ENCODE results near the gene RRAD.
A peak's percentile ranks its signal among the peaks of the same experiment; 100 is the strongest.
"Not testable (repeated sequence)": the region's sequence is repeated elsewhere in the genome, so short reads cannot be mapped to it uniquely, and the experiment has no call there.

The RRAD gene, protein sequence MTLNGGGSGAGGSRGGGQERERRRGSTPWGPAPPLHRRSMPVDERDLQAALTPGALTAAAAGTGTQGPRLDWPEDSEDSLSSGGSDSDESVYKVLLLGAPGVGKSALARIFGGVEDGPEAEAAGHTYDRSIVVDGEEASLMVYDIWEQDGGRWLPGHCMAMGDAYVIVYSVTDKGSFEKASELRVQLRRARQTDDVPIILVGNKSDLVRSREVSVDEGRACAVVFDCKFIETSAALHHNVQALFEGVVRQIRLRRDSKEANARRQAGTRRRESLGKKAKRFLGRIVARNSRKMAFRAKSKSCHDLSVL

GRCh38 chr16:66925322-66925840, at the start of gene RRAD:
Gene RRAD (minus strand): TSS chr16:66925535. CDS start chr16:66925179, 356 bp downstream.
- Histone ChIP-seq H3K36me3 (ENCODE audit: control insufficient read depth, insufficient read depth, low read length) (peaks cover 2% of the 10 kb centered on the region; the same call in 1 of the 2 replicates), H3K4me3 (replicated peaks; ENCODE audit: low read depth, low read length) (peak within 1 kb of the TSS; percentile 54), H3K27me3 (replicated peaks; ENCODE audit: control insufficient read depth, insufficient read depth, low read length) (peaks cover 2% of the 10 kb centered on the region; the same call in 1 of the 2 replicates)
- TF ChIP-seq, protein P1, sequence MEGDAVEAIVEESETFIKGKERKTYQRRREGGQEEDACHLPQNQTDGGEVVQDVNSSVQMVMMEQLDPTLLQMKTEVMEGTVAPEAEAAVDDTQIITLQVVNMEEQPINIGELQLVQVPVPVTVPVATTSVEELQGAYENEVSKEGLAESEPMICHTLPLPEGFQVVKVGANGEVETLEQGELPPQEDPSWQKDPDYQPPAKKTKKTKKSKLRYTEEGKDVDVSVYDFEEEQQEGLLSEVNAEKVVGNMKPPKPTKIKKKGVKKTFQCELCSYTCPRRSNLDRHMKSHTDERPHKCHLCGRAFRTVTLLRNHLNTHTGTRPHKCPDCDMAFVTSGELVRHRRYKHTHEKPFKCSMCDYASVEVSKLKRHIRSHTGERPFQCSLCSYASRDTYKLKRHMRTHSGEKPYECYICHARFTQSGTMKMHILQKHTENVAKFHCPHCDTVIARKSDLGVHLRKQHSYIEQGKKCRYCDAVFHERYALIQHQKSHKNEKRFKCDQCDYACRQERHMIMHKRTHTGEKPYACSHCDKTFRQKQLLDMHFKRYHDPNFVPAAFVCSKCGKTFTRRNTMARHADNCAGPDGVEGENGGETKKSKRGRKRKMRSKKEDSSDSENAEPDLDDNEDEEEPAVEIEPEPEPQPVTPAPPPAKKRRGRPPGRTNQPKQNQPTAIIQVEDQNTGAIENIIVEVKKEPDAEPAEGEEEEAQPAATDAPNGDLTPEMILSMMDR (IDR thresholded peaks at IDR 0.05; ENCODE audit: insufficient read depth, low read length, poor library complexity, severe bottlenecking) = no peak
- peak; percentile 41 for DNase-seq (ENCODE audit: extremely low read depth, insufficient read length)

DNA sequence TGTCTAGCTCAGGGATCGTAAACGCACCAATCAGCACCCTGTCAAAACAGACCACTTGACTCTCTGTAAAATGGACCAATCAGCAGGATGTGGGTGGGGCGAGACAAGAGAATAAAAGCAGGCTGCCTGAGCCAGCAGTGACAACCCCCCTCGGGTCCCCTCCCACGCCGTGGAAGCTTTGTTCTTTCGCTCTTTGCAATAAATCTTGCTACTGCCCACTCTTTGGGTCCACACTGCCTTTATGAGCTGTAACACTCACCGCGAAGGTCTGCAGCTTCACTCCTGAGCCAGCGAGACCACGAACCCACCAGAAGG, 49.6 kb upstream of the RRAD start:
- H3K36me3 ChIP-seq (ENCODE audit: control insufficient read depth, insufficient read depth, low read length); H3K4me3 ChIP-seq (replicated peaks; ENCODE audit: low read depth, low read length); DNase-seq (ENCODE audit: extremely low read depth, insufficient read length); H3K27me3 ChIP-seq (replicated peaks; ENCODE audit: control insufficient read depth, insufficient read depth, low read length): not testable (repeated sequence)

- not testable (repeated sequence) for DNase-seq (ENCODE audit: extremely low read depth, insufficient read length); H3K27me3 ChIP-seq (replicated peaks; ENCODE audit: control insufficient read depth, insufficient read depth, low read length); H3K36me3 ChIP-seq (ENCODE audit: control insufficient read depth, insufficient read depth, low read length); H3K4me3 ChIP-seq (replicated peaks; ENCODE audit: low read depth, low read length)
Observed at GRCh38 chr16:66974156-66974931, 49.0 kb upstream of the RRAD start.

- TF ChIP-seq, protein P1 (IDR thresholded peaks at IDR 0.05; ENCODE audit: insufficient read depth, low read length, poor library complexity, severe bottlenecking) = no peak
- no peaks in the 10 kb centered on the region for H3K27me3 ChIP-seq (replicated peaks; ENCODE audit: control insufficient read depth, insufficient read depth, low read length)
- no peak for DNase-seq (ENCODE audit: extremely low read depth, insufficient read length)
- H3K4me3 ChIP-seq (replicated peaks; ENCODE audit: low read depth, low read length) = no peak overlapping the region
- no peaks in the 10 kb centered on the region for H3K36me3 ChIP-seq (ENCODE audit: control insufficient read depth, insufficient read depth, low read length)
Observed at GRCh38 chr16:66973716-66974115, 48.4 kb upstream of the RRAD start.

GRCh38 chr16:66972983-66973382, 47.6 kb upstream of the RRAD start:
- Histone ChIP-seq H3K27me3 (replicated peaks; ENCODE audit: control insufficient read depth, insufficient read depth, low read length) (no peaks in the 10 kb centered on the region), H3K4me3 (replicated peaks; ENCODE audit: low read depth, low read length) (no peak overlapping the region), H3K36me3 (ENCODE audit: control insufficient read depth, insufficient read depth, low read length) (no peaks in the 10 kb centered on the region)
- TF ChIP-seq, protein P1 (IDR thresholded peaks at IDR 0.05; ENCODE audit: insufficient read depth, low read length, poor library complexity, severe bottlenecking) = no peak
- DNase-seq (ENCODE audit: extremely low read depth, insufficient read length) = no peak

- Histone ChIP-seq H3K27me3 (replicated peaks; ENCODE audit: control insufficient read depth, insufficient read depth, low read length) (no peaks in the 10 kb centered on the region), H3K4me3 (replicated peaks; ENCODE audit: low read depth, low read length) (no peak overlapping the region), H3K36me3 (ENCODE audit: control insufficient read depth, insufficient read depth, low read length) (no peaks in the 10 kb centered on the region; the same call in 1 of the 2 replicates)
- no peak for DNase-seq (ENCODE audit: extremely low read depth, insufficient read length)
- TF ChIP-seq, protein P1 (IDR thresholded peaks at IDR 0.05; ENCODE audit: insufficient read depth, low read length, poor library complexity, severe bottlenecking) = no peak
Observed at GRCh38 chr16:66970775-66971720, 45.7 kb upstream of the RRAD start.

Measured in GM06990 (cell line).